Osteoblast (primary cell): ENCODE data around the gene PPT2. TPM values are rescaled to one million over a fixed set of nuclear protein-coding genes. Genes with fewer than 3 reads are reported as not detected.

ENCODE experiments used
- DNase-seq: peaks from one replicate; pipeline ENCODE4 v3.0.0; 2011; ENCODE audit warnings: low spot score, mixed read lengths; ENCODE audit not compliant: insufficient read length; ENCODE audit errors: missing footprints
- H2AFZ ChIP-seq: 2 replicates; pipeline ENCODE4 v1.6.0; 2011; ENCODE audit warnings: mild to moderate bottlenecking, low read length
- H3K27ac ChIP-seq: 2 replicates; pipeline ENCODE4 v1.5.1; 2011; ENCODE audit warnings: mild to moderate bottlenecking, low read depth, low read length, moderate library complexity
- H3K27me3 ChIP-seq: 2 replicates; pipeline ENCODE4 v1.6.0; 2012; ENCODE audit warnings: mild to moderate bottlenecking, control low read depth, inconsistent platforms, low read length, moderate library complexity; ENCODE audit not compliant: insufficient read depth
- H3K36me3 ChIP-seq: 2 replicates; pipeline ENCODE4 v1.5.1; 2011; ENCODE audit warnings: mild to moderate bottlenecking, low read length, control low read depth, moderate library complexity; ENCODE audit not compliant: insufficient read depth
- H3K4me1 ChIP-seq: 2 replicates; pipeline ENCODE4 v1.5.1; 2011; ENCODE audit warnings: mild to moderate bottlenecking, low read length, control low read depth, moderate library complexity; ENCODE audit not compliant: insufficient read depth
- H3K4me2 ChIP-seq: 2 replicates; pipeline ENCODE4 v1.6.0; 2011; ENCODE audit warnings: mild to moderate bottlenecking, low read length; ENCODE audit not compliant: insufficient read depth
- H3K4me3 ChIP-seq: fragments of 200-600 bp; sonication (generic); 3 replicates; pipeline ENCODE4 v1.5.1; 2012; ENCODE audit warnings: mild to moderate bottlenecking, low read length, inconsistent platforms; ENCODE audit not compliant: insufficient read depth
- H3K79me2 ChIP-seq: 2 replicates; pipeline ENCODE4 v1.6.0; 2012; ENCODE audit warnings: mild to moderate bottlenecking, low read length, control low read depth, inconsistent platforms; ENCODE audit not compliant: insufficient read depth
- H3K9me3 ChIP-seq: 2 replicates; pipeline ENCODE4 v1.5.1; 2011; ENCODE audit warnings: low read depth, low read length, control low read depth
- H4K20me1 ChIP-seq: 2 replicates; pipeline ENCODE4 v1.6.0; 2012; ENCODE audit warnings: mild to moderate bottlenecking, low read length, control low read depth; ENCODE audit not compliant: insufficient read depth
- total RNA-seq: library from RNA; depleted of rRNA; stranded (reverse); fragments of >200 nt; gene quantifications from 2 replicates; pipeline ENCODE4 v1.2.3, GENCODE V29; 2012
- TF ChIP-seq, protein P1 (sequence below): IDR thresholded peaks from 2 replicates; pipeline ENCODE4 v1.5.1; 2011; ENCODE audit warnings: mild to moderate bottlenecking, low read depth, low read length, moderate library complexity; ENCODE audit errors: extremely low read depth

PPT2 gene
- total RNA-seq, 1 donor: 8.3 TPM

DNA sequence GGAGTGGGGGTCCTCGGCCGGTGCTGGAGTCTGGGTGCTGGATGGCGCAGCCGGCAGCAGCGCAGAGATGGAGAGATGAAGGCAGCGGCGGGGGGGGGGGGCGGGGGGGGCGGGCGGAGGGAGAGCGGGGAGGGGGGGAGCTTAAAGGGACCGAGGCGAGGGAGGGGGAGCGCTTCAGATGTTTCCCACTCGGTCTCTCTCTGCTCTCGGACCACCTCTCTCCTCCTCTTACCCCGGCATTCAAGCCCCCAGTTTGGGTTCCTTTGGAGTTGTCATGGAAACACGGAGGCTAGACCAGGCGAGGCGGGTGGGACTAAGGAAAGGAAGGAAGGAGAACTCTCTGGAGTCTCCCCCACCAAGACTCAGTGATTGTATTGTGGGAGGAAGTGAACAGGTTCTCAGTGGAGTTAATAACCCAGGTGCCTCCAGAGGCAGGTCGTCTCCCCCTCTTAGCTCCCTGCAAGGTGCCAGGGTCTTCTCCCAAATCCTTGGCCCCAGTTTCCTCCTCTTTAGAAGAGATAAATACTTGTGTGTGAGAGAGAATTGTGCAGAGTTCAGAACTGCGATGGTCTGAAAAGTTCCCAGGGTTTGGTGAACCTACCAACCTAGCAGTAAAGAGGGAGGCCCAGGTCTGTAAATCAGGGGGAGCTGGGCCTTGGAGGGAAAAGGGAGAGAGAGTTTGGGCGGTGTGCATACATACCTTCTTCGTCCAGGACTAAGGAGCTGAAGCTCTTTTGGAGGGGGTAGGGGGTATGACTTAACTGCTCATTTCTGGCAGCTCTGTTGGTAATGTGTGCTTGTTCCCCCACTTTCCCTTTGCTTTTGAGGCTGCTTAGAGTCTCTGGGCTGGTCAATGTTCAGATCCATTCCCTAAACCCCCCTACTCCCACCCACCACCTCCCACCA lies 1.8 kb upstream of the PPT2 start, which contains the start of gene PRRT1:
TSS of gene PRRT1 (minus strand) at position 77 of the 906 bp plus-strand sequence. CDS start 112 bp downstream, outside the sequence.
- DNase-seq: peak; percentile 86
- Histone ChIP-seq H3K27me3 (peaks cover 24% of the 10 kb centered on the region), H3K9me3 (no peaks in the 10 kb centered on the region), H3K27ac (peak within 1 kb of the TSS; percentile 90), H3K79me2 (peaks cover 18% of the 10 kb centered on the region), H3K36me3 (peaks cover 2% of the 10 kb centered on the region), H3K4me3 (peak within 1 kb of the TSS; percentile 97), H2AFZ (peak within 1 kb of the TSS; percentile 97), H4K20me1 (peaks cover 6% of the 10 kb centered on the region), H3K4me2 (peak within 1 kb of the TSS; percentile 91), H3K4me1 (peaks cover 24% of the 10 kb centered on the region)
- TF ChIP-seq, protein P1, sequence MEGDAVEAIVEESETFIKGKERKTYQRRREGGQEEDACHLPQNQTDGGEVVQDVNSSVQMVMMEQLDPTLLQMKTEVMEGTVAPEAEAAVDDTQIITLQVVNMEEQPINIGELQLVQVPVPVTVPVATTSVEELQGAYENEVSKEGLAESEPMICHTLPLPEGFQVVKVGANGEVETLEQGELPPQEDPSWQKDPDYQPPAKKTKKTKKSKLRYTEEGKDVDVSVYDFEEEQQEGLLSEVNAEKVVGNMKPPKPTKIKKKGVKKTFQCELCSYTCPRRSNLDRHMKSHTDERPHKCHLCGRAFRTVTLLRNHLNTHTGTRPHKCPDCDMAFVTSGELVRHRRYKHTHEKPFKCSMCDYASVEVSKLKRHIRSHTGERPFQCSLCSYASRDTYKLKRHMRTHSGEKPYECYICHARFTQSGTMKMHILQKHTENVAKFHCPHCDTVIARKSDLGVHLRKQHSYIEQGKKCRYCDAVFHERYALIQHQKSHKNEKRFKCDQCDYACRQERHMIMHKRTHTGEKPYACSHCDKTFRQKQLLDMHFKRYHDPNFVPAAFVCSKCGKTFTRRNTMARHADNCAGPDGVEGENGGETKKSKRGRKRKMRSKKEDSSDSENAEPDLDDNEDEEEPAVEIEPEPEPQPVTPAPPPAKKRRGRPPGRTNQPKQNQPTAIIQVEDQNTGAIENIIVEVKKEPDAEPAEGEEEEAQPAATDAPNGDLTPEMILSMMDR: no peak

DNA sequence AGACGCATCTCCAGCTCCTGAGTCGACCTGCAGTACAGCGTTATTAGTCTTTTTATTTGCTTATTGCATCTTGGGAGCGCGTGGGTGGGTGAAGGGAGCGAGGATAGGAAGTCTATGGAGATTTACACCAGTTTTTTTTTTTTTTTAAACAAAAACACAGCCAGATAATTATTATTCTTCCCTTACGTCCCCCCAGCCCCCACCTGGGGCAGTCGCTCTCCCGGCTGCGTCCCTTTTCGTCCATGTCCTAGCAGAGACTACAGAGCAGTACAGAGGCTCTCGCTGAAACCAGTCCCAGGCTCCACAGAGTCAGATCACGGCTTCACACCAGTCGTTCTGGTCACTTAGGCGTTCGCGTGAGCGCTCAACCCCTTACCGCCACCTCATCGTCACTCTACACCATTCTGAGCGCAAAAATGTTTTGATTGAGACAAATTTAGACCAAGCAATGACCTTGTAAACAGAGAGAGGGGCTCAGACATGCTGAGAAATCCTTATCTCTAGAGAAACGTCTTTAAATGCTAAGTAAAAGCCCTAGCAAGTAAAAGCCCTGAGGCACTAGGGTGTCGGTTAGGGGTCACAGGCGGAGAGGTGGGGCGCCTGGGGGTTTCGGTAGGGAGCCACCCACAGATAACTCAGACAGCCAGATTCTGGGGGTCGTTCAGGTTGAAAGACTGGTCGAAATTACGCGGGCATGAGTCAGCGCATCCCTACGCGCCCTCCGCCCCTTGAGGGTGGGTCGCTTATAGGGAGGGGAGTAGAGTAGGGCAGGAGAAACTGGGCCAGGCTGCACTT lies 975 bp upstream of the PPT2 start:
- Histone ChIP-seq H3K36me3 (peaks cover 5% of the 10 kb centered on the region), H4K20me1 (peaks cover 6% of the 10 kb centered on the region), H3K4me3 (peak overlapping the region; percentile 97), H3K27me3 (peaks cover 16% of the 10 kb centered on the region), H3K4me2 (peak overlapping the region; percentile 91), H3K79me2 (peaks cover 18% of the 10 kb centered on the region), H3K9me3 (no peaks in the 10 kb centered on the region), H3K27ac (peak overlapping the region; percentile 90), H3K4me1 (peaks cover 24% of the 10 kb centered on the region), H2AFZ (peak overlapping the region; percentile 97)
- TF ChIP-seq, protein P1: no peak
- DNase-seq: peak; percentile 88

DNA sequence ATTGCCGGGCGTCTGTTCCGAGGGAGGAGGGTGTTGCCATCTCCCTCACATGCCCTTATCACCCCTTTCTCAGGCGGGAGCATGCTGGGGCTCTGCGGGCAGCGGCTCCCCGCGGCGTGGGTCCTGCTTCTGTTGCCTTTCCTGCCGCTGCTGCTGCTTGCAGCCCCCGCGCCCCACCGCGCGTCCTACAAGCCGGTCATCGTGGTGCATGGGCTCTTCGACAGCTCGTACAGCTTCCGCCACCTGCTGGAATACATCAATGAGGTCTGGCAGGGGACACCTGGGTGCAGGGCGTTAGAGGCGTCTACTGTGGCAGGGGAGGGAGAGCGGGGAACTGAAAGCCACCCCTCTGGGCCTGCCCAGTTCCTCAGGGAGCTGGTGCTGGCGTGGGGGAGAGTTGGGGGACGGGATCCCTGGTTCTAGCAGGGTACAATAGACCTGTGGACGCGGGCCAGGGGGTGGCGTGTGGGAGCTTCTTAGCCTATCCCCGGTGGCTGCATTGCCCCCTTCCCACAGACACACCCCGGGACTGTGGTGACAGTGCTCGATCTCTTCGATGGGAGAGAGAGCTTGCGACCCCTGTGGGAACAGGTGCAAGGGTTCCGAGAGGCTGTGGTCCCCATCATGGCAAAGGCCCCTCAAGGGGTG lies 697 bp downstream of the PPT2 start:
- H3K79me2 ChIP-seq: peaks cover 18% of the 10 kb centered on the region
- peak; percentile 83 for DNase-seq
- H3K27ac ChIP-seq: peak overlapping the region; percentile 90
- H3K9me3 ChIP-seq: no peaks in the 10 kb centered on the region
- H3K4me1 ChIP-seq: peaks cover 24% of the 10 kb centered on the region
- peak overlapping the region; percentile 91 for H3K4me2 ChIP-seq
- H3K36me3 ChIP-seq: peaks cover 14% of the 10 kb centered on the region
- H2AFZ ChIP-seq: peak overlapping the region; percentile 97
- H3K27me3 ChIP-seq: peaks cover 3% of the 10 kb centered on the region
- TF ChIP-seq, protein P1: peak; percentile 54
- H3K4me3 ChIP-seq: peak overlapping the region; percentile 97
- H4K20me1 ChIP-seq: peaks cover 6% of the 10 kb centered on the region
